CD4-positive, alpha-beta T cell (primary cell): Measurements from ENCODE around the gene ZHX3. TPM values are rescaled to one million over a fixed set of nuclear protein-coding genes. Genes with fewer than 3 reads are reported as not detected.

Source experiments
- ATAC-seq: fragments of 200-7000 bp; cut with Tn5 transposase; one replicate; pipeline ENCODE4 v1.10.0; 2022; ENCODE audit warnings: mild to moderate bottlenecking; ENCODE audit not compliant: poor library complexity
- CTCF ChIA-PET: fragments of 350-600 bp; sonication (Branson Sonifier 250); formaldehyde crosslinking; loops from one replicate; lab custom pipeline; 2021; ENCODE audit warnings: antibody characterized with exemption, inconsistent platforms; lab: Charles Lee
- POLR2A ChIA-PET: fragments of 350-600 bp; sonication (Branson Sonifier 250); formaldehyde crosslinking; loops from one replicate; lab custom pipeline; 2021; ENCODE audit warnings: antibody characterized with exemption, inconsistent platforms; lab: Charles Lee
- DNase-seq, 14 experiments: peaks; one replicate each; pipeline ENCODE4 v3.0.0-alpha.2; 2013 to 2020; ENCODE audit warnings: mixed read lengths in 2 of 14
- H3K27ac ChIP-seq, 2 donors: one replicate each; pipeline versions ENCODE4 v1.5.1 to v1.7.0; 2013; ENCODE audit warnings: low read length in 2 of 2, low read depth in 1 of 2, mild to moderate bottlenecking in 1 of 2
- H3K27me3 ChIP-seq, 2 experiments: 1 replicate in 1 of 2; 2 replicates in 1 of 2; pipeline versions ENCODE4 v1.6.1 to v1.7.0; 2013; ENCODE audit warnings: low read length in 2 of 2, control low read depth in 1 of 2, mild to moderate bottlenecking in 1 of 2, moderate library complexity in 1 of 2; ENCODE audit not compliant: insufficient read depth in 2 of 2, control insufficient read depth in 1 of 2
- H3K36me3 ChIP-seq: one replicate; pipeline ENCODE4 v1.6.1; 2013; ENCODE audit warnings: low read length, control low read depth; ENCODE audit not compliant: insufficient read depth
- H3K4me1 ChIP-seq: one replicate; pipeline ENCODE4 v1.6.1; 2013; ENCODE audit warnings: low read length, control low read depth; ENCODE audit not compliant: insufficient read depth
- H3K4me3 ChIP-seq: one replicate; pipeline ENCODE4 v1.5.1; 2013; ENCODE audit warnings: mild to moderate bottlenecking, low read length, moderate library complexity
- H3K9me3 ChIP-seq, 2 experiments: 1 replicate in 1 of 2; 2 replicates in 1 of 2; pipeline versions ENCODE4 v1.6.1 to v1.7.0; 2013; ENCODE audit warnings: low read length in 2 of 2, mild to moderate bottlenecking in 2 of 2, control low read depth in 1 of 2, moderate library complexity in 1 of 2; ENCODE audit not compliant: control insufficient read depth in 1 of 2, insufficient read depth in 1 of 2
- H3K27ac Mint-ChIP-seq: one replicate; pipeline ENCODE4 v1.8.0; 2020; ENCODE audit warnings: mixed read lengths
- H3K27me3 Mint-ChIP-seq: one replicate; pipeline ENCODE4 v1.8.0; 2021; ENCODE audit warnings: mixed read lengths
- H3K36me3 Mint-ChIP-seq: one replicate; pipeline ENCODE4 v1.8.0; 2021; ENCODE audit warnings: low read depth, mixed read lengths
- H3K4me1 Mint-ChIP-seq: one replicate; pipeline ENCODE4 v1.8.0; 2021; ENCODE audit warnings: low read depth, mixed read lengths
- H3K4me3 Mint-ChIP-seq: one replicate; pipeline ENCODE4 v1.8.0; 2020; ENCODE audit warnings: mild to moderate bottlenecking, mixed read lengths
- H3K9me3 Mint-ChIP-seq: one replicate; pipeline ENCODE4 v1.8.0; 2020; ENCODE audit warnings: mixed read lengths
- intact Hi-C, 2 experiments: fragments of 100-400 bp; cut with DNase I in 1 of 2; cut with micrococcal nuclease in 1 of 2; formaldehyde crosslinking; loops; one replicate each; pipeline versions ENCODE4 v1.15.1 to v1.9.0; 2023 to 2025; cut with DNase I, micrococcal nuclease
- total RNA-seq, 174 experiments: library from RNA in 2 of 174; stranded (reverse) in 2 of 174; gene quantifications; one replicate each; pipeline ENCODE4 v1.2.3 and lab custom pipeline; 2021 to 2026
- TF ChIP-seq, protein P1 (sequence below): fragments of 200-600 bp; IDR thresholded peaks from one replicate; pipeline ENCODE4 v1.8.0; 2022; ENCODE audit warnings: antibody characterized with exemption, mild to moderate bottlenecking

Gene ZHX3
- total RNA-seq, 2 experiments from 2014 or later = 6.6 to 7.6 TPM

DNA sequence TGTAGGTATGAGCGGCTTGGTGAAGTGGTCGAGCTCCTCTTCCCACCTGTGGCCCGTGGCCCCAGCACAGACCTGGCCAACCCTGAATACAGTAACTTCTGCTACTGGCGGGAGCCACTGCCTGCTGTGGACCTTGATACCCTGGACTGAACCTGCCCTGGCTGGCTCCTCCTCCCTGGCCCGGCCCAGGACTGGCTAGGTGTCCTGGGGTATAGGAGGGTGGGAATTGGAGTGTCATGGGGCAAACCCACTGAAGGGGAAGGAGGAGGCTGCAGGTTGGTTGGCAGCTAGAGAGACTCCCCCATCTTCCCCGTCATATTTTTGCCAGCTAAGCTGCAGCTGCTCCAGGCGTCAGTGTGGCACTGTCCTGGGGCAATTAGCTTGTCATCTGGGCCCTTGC, 41.2 kb upstream of the ZHX3 start:
- no peak for ATAC-seq

GRCh38 chr20:41358230-41358629, 40.7 kb upstream of the ZHX3 start:
- CTCF ChIA-PET = interaction anchor here (0.6 kb wide), 1 partner anchor 359 kb away, joined by 3 read pairs; no protein-coding TSS in a partner anchor
- no peak overlapping the region for H3K4me3 Mint-ChIP-seq
- no peaks in the 10 kb centered on the region for H3K27me3 ChIP-seq
- H3K4me3 ChIP-seq = no peak overlapping the region
- no peak for ATAC-seq
- TF ChIP-seq, protein P1, sequence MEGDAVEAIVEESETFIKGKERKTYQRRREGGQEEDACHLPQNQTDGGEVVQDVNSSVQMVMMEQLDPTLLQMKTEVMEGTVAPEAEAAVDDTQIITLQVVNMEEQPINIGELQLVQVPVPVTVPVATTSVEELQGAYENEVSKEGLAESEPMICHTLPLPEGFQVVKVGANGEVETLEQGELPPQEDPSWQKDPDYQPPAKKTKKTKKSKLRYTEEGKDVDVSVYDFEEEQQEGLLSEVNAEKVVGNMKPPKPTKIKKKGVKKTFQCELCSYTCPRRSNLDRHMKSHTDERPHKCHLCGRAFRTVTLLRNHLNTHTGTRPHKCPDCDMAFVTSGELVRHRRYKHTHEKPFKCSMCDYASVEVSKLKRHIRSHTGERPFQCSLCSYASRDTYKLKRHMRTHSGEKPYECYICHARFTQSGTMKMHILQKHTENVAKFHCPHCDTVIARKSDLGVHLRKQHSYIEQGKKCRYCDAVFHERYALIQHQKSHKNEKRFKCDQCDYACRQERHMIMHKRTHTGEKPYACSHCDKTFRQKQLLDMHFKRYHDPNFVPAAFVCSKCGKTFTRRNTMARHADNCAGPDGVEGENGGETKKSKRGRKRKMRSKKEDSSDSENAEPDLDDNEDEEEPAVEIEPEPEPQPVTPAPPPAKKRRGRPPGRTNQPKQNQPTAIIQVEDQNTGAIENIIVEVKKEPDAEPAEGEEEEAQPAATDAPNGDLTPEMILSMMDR = no peak
- no peaks in the 10 kb centered on the region for H3K27me3 Mint-ChIP-seq
- no peak overlapping the region for H3K27ac Mint-ChIP-seq
- H3K4me1 Mint-ChIP-seq = no peaks in the 10 kb centered on the region
- no peaks in the 10 kb centered on the region for H3K36me3 Mint-ChIP-seq
- no peaks in the 10 kb centered on the region for H3K9me3 ChIP-seq
- no peak for DNase-seq
- H3K27ac ChIP-seq = no peak overlapping the region
- H3K9me3 Mint-ChIP-seq = no peaks in the 10 kb centered on the region
- H3K4me1 ChIP-seq = no peaks in the 10 kb centered on the region
- H3K36me3 ChIP-seq = no peaks in the 10 kb centered on the region
- POLR2A ChIA-PET = no interaction called here
- intact Hi-C loops = no loop called here

More for the DNA sequence above, 41.2 kb upstream of the ZHX3 start:
- H3K27me3 Mint-ChIP-seq = no peaks in the 10 kb centered on the region
- H3K27ac Mint-ChIP-seq = no peak overlapping the region
- no peak for DNase-seq
- no peak overlapping the region for H3K4me3 Mint-ChIP-seq
- Histone ChIP-seq H3K27ac (no peak overlapping the region), H3K27me3 (no peaks in the 10 kb centered on the region), H3K4me3 (no peak overlapping the region), H3K36me3 (no peaks in the 10 kb centered on the region), H3K9me3 (no peaks in the 10 kb centered on the region), H3K4me1 (no peaks in the 10 kb centered on the region)
- TF ChIP-seq, protein P1 = no peak
- H3K9me3 Mint-ChIP-seq = no peaks in the 10 kb centered on the region
- CTCF ChIA-PET = interaction anchor here (0.6 kb wide), 1 partner anchor 360 kb away, joined by 3 read pairs; no protein-coding TSS in a partner anchor
- intact Hi-C loops = no loop called here
- POLR2A ChIA-PET = no interaction called here
- H3K36me3 Mint-ChIP-seq = no peaks in the 10 kb centered on the region
- H3K4me1 Mint-ChIP-seq = no peaks in the 10 kb centered on the region

DNA sequence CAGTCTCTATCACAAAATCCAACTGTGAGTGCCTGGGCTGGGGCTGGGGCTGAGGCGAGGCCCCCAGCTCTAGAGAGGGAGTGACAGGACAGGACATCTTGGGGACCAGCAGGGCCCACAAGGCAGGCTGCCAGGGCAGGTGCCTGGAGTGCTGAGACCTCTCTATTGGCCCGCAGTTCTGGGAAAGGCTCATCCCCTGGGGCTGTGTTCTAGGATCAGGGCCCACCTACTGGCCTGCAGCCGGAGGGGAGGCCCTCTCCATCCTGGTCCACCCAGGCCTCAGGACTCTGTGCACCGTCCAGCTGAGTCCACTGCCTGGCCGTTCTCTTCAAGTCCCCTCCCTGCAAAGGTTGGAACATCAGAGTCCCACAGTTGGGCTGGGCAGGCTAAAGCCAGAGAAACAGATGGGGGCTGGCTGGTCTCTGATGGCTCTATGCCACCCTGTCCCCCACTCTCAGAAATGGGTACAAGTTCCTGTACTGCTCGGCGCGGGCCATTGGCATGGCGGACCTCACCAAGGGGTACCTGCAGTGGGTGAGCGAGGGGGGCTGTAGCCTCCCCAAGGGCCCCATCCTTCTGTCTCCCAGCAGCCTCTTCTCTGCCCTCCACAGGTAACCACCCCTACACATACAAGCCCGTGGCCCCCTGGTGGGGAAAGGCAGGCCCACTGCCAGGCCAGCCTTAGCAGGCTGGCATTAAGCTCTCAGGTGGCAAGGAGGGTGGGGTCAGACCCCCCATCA, 40.1 kb upstream of the ZHX3 start:
- H3K27me3 Mint-ChIP-seq = no peaks in the 10 kb centered on the region
- DNase-seq = no peak
- Histone ChIP-seq H3K9me3 (no peaks in the 10 kb centered on the region), H3K27me3 (no peaks in the 10 kb centered on the region), H3K27ac (no peak overlapping the region), H3K4me3 (no peak overlapping the region), H3K4me1 (no peaks in the 10 kb centered on the region), H3K36me3 (no peaks in the 10 kb centered on the region)
- intact Hi-C loops = no loop called here
- no peaks in the 10 kb centered on the region for H3K9me3 Mint-ChIP-seq
- no peaks in the 10 kb centered on the region for H3K36me3 Mint-ChIP-seq
- no peak overlapping the region for H3K27ac Mint-ChIP-seq
- H3K4me1 Mint-ChIP-seq = no peaks in the 10 kb centered on the region
- H3K4me3 Mint-ChIP-seq = no peak overlapping the region
- POLR2A ChIA-PET = no interaction called here
- ATAC-seq = no peak
- CTCF ChIA-PET = no interaction called here
- TF ChIP-seq, protein P1 = no peak
